Eye (tissue), 1 donor: ENCODE results near the gene PRKN.
A peak's percentile ranks its signal among the peaks of the same experiment; 100 is the strongest.

Source experiments
- DNase-seq: peaks from one replicate; pipeline ENCODE4 v3.0.0-alpha.2; 2015

PRKN gene

GRCh38 chr6:162727322-162728182, at the start of gene PRKN, which contains the start of gene PACRG:
PRKN (minus strand) TSS chr6:162727766.
PACRG (plus strand) TSS chr6:162727974.
- peak; percentile 100 for DNase-seq

- no peak for DNase-seq
Observed at GRCh38 chr6:162777091-162777490, 49.5 kb upstream of the PRKN start.

DNA sequence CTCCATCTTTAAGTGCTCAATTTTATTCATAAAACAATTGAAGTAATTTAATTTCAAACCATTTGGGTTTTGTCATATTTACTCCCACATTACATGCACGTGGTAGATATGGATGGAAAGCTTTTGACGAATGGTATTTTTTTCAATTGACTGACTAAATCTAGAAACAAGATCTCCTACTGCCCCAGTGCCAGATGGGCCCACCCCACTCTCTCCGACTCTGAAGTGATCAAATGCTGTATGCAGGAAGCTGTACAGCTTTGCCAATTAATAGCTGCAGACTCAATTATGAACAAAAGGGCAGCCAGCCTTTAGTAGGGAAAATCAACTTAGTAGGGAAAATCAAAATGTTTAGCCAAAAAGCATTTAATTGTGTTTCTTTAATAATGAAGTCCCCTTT, 46.4 kb upstream of the PRKN start:
- no peak for DNase-seq

GRCh38 chr6:162772466-162772865, 44.9 kb upstream of the PRKN start:
- no peak for DNase-seq

- DNase-seq = no peak
Observed at GRCh38 chr6:162770955-162771354, 43.4 kb upstream of the PRKN start.

GRCh38 chr6:162770136-162770535, 42.6 kb upstream of the PRKN start:
- no peak for DNase-seq

DNA sequence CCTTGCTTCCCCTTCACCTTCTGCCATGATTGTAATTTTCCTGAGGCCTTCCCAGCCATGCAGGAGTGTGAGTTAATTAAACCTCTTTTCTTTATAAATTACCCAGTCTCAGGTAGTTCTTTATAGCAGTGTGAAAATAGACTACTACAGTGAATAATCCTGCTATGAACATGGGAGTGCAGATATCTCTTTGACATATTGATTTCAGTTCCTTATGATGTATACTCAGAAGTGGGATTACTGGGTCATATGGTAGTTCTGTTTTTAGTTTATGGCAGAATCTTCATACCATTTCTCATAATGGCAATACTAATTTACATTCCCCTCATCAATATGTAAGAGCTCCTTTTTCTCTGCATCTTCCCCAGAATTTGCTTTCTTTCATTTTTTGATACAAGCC, 26.2 kb upstream of the PRKN start:
- no peak for DNase-seq

DNA sequence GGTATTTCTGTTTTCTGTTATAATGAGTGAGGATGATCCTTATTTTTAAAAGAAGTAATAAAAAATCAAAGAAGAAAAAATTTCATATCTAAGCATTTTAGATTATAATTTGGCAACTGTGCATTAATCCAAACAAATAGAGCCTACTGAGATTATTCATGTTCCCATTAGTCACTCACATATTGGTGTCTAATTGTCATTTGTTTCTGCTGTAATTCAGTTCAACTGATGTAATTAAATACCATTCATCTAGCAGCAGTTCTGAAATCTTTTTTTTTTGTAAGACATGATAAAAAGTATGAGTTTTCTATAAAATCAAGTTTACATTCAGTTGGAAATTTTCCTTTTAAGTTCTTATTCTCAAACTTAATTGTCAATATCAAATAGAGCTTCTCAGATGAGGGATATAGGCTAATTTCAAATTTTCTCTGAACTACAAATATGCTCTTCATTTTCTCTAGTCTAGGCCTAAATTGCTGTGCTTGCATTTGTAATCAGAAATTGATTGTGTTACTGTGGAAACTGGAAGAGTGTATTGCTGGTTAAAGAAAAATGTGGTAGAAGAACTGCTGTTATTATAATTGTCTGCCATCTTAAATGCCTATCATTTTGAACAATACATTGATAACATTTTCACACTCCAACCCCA, 23.8 kb upstream of the PRKN start:
- no peak for DNase-seq

- no peak for DNase-seq
Observed at GRCh38 chr6:162750776-162751175, 23.2 kb upstream of the PRKN start.

DNA sequence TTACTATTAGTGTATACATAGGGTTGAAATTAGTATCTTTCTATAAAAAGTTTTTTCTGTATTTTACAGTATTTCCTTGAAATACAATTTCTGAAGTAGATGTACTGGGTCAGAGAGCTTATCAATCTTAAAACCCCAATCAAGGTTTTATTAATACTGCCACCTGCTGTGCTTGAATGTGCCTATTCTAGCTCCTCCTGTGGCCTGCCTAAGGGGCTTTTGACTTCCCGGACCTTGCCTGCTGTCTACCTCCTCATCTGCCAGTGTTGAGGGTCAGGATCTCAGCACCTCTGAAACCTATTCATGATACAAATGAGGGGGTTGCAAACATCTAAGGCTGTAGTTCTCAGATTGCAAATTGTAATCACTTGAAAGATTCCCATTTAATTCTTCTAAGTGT, 9.4 kb upstream of the PRKN start:
- no peak for DNase-seq

GRCh38 chr6:162733489-162733888, 5.9 kb upstream of the PRKN start:
- no peak for DNase-seq

DNA sequence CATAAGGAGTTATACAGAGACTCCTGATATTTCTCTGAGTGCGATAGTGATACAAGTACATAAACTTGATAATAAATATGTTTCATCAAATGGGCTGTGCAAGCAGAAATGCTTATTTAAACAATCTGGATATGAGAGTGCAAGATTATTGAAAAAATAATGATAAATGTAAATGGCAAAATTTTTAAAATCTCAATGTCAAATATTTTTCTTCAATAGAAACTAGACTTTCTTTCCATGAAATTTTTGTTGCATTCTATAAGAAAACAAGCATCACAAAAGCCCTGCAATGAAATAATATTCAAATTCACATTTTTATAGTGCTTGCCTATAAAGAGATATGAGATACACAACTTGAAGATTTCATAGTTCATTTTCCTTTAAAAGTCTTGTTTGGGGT, 2.9 kb upstream of the PRKN start:
- no peak for DNase-seq

- no peak for DNase-seq
Observed at GRCh38 chr6:162728706-162729105, 1.1 kb upstream of the PRKN start.

DNA sequence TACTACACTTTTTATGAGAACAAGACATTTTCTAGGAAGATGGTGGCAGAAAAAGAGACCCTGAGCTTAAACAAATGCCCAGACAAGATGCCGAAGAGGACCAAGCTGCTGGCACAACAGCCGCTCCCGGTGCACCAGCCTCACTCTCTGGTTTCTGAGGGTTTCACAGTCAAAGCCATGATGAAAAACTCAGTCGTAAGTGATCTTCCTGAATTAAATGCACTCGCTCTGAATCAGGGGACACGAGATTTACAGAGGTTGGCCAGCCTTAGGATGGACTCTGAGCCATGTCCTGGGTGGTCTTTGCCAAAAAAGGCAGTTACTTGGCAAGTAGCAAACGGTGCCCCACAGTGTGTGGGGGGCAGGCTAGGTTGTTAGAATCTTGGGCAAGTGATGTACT, 631 bp upstream of the PRKN start:
- DNase-seq = no peak

DNA sequence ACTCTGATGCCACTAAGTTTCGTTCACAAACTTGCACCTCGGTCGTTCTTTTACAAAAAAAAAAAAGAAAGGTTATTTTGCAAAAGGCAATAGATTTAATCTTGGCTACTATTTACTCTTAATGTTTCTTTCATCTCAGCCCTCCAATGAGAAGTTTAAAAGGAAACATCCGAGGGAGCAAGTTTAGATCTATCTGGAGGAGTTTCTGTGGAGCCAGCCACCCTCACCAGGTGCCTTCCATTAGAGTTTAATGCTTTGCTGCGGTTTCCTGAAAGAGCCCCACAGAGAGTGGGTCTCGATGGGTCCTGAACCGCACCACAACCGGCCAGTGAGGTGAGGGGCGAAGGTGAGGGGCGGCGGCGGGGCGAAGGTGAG, 632 bp downstream of the PRKN start:
- peak; percentile 66 for DNase-seq

DNA sequence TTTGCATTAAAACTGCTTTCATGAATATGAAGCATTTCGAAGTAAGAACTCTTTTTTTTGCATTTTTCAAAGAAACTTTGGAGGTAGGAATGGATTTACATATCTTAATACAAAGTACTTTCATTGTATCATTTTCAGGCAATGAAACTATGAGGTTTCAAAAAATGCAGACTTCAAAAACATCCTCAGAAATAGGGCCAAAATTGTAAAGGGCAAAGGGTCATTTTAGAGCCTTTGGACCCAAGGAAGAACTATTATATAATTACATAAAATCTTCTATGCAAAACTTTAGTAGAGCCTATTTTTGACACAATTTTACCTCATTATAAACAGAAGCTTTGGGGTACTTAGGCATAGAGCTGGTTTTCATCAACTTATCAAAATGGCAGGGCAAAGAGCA, 4.9 kb downstream of the PRKN start:
- no peak for DNase-seq

DNA sequence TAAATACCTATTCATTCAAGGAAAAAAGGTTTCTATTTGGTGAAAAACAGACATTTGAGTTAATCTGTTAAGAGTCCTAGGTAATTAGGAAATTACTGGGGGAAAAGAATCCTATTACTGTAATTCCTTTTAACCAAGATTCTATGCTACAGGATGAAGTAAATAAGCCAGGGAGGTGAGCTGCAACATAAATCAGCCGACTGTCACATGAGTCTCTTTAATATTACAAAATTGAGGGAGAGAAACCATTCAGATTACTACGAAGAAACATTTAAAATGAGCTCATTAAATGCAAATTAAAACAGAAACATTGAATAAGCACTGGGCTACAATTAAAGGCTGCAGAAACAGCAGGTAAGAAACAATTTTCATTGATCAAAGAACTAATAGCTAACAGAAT, 5.3 kb downstream of the PRKN start:
- DNase-seq = no peak

GRCh38 chr6:162721404-162721687, 6.2 kb downstream of the PRKN start:
- no peak for DNase-seq

DNA sequence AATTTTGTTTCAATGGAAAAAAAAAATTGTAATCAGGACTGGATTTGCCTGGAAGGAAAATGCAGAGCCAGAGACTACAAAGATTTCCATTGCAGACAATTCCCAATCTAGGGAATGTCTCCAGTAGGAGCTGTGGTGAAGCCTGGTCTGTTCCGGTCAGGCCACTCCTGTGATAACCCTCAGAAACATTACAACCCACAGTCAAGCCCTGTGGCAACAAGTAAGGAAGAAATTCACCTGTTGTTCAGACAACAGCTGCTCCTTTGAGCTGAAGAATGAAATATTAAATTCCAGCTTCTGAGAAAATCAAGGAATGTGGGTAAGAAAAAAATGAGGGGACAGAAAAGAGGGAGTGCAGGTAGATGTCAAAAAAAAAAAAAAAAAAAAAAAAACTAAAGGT, 8.0 kb downstream of the PRKN start:
- DNase-seq = no peak

DNA sequence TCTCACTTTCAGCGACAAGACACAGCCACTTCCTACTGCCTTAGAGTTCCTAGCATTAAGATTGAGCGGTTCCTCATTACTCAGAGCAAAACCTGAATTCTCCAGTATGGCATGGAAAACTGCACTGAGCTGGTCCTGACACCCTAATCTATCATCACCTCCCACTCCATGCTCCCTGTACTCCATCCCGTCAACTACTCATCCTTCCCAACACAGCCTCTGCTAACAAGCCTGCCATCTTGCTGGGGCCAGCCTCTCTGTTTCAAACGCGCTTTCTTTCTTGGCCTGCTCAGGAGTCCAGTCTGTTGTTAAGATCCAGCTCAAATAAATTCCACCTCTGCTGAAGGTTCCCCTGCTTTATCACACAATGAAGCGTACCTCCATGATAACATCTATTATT, 12.0 kb downstream of the PRKN start:
- DNase-seq = no peak

GRCh38 chr6:162713974-162714780, 13.4 kb downstream of the PRKN start:
- no peak for DNase-seq

GRCh38 chr6:162712694-162713093, 14.9 kb downstream of the PRKN start:
- no peak for DNase-seq

DNA sequence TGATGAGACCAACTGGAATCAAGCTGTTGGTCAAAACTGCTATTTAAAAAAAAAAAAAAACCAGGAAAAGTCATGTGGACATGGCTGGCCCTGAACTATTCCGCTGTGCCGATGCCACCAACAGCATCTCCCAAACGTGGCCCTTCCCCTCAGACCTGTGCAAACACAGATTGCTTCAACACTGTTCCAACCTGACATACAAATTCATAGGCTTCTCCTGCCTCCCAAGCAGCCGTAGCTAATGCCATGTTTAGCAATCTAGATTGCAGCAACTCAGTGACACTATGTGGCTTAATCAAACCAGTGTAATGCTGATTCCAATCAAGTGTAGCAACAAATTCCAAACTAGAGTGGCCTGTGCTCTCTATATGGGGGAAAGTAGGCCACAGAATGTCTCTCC, 16.2 kb downstream of the PRKN start:
- DNase-seq = no peak

DNA sequence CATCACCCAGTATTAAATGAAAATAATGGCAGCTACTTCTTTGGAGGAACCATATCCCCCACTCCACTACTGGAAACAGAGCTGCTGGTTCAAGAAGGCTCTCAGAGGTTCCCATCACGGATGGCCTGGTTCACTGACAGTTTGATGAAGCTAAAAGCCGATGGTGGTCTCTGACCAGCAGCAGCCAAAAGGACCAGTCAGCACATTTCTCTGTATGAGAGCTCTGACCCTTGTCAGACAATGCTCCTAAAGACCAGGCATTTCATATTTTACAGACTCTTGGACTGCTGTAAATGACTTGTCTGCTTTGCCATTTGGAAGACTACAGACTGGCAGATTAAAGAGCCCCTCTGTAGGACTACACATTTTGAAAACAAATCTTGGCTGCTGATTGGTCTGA, 16.6 kb downstream of the PRKN start:
- DNase-seq = no peak
